SKM-1 (cell line): Measurements from ENCODE around the gene TEKTIP1.

Experiments
- DNase-seq: peaks from one replicate; lab custom pipeline; 2025; ENCODE audit not compliant: unreplicated experiment; lab: John Stamatoyannopoulos, UW

Gene TEKTIP1

GRCh38 chr19:3536429-3537100 is 2.4 kb upstream of the TEKTIP1 start:
- DNase-seq = no peak

- no peak for DNase-seq
Measured at GRCh38 chr19:3537101-3537437, 1.9 kb upstream of the TEKTIP1 start.

- DNase-seq = no peak
Measured at GRCh38 chr19:3537438-3538240, 1.3 kb upstream of the TEKTIP1 start.

GRCh38 chr19:3538258-3538929 is 580 bp upstream of the TEKTIP1 start:
- DNase-seq = no peak

- DNase-seq = no peak
Measured at GRCh38 chr19:3539756-3540118, 763 bp downstream of the TEKTIP1 start.

- no peak for DNase-seq
Measured at GRCh38 chr19:3543150-3544057, 4.4 kb downstream of the TEKTIP1 start.

- DNase-seq = no peak
Measured at GRCh38 chr19:3544058-3544376, 5.0 kb downstream of the TEKTIP1 start.

- DNase-seq = peak; percentile 45
Measured at GRCh38 chr19:3544742-3545668, 6.0 kb downstream of the TEKTIP1 start.

GRCh38 chr19:3545669-3546034 is 6.7 kb downstream of the TEKTIP1 start:
- DNase-seq = no peak

GRCh38 chr19:3546119-3546518 is 7.1 kb downstream of the TEKTIP1 start:
- no peak for DNase-seq

- no peak for DNase-seq
Measured at GRCh38 chr19:3547301-3547731, 8.3 kb downstream of the TEKTIP1 start.

GRCh38 chr19:3547767-3548282 is 8.9 kb downstream of the TEKTIP1 start:
- no peak for DNase-seq

GRCh38 chr19:3548606-3549005 is 9.6 kb downstream of the TEKTIP1 start:
- DNase-seq = peak; percentile 81

GRCh38 chr19:3549816-3550215 is 10.8 kb downstream of the TEKTIP1 start:
- no peak for DNase-seq

GRCh38 chr19:3550947-3551791 is 12.2 kb downstream of the TEKTIP1 start:
- no peak for DNase-seq

- no peak for DNase-seq
Measured at GRCh38 chr19:3551792-3552095, 12.8 kb downstream of the TEKTIP1 start.

- DNase-seq = no peak
Measured at GRCh38 chr19:3554254-3555083, 15.5 kb downstream of the TEKTIP1 start.

GRCh38 chr19:3555653-3556422 is 16.9 kb downstream of the TEKTIP1 start:
- DNase-seq = no peak
